Measurements from ENCODE around the gene CYP2W1. TPM values are rescaled to one million over a fixed set of nuclear protein-coding genes. Genes with fewer than 3 reads are reported as not detected.

The CYP2W1 gene
- total RNA-seq, 2 experiments from 2014 or later, result not detected

- Histone ChIP-seq H3K4me1 (ENCODE audit: insufficient read depth, low read length) (peaks cover 67% of the 10 kb centered on the region), H3K36me3 (ENCODE audit: insufficient read depth, low read length) (no peaks in the 10 kb centered on the region), H3K4me3 (ENCODE audit: low read length) (peak overlapping the region; percentile 42), H3K27ac (ENCODE audit: low read depth in 1 of 2, low read length in 2 of 2) (peak overlapping the region in 1 of 2 donors; percentile 23), H3K9me3 (ENCODE audit: control insufficient read depth in 1 of 2, insufficient read depth in 1 of 2, low read length in 2 of 2) (peaks cover 0 to 9% of the 10 kb centered on the region in 2 experiments), H3K27me3 (ENCODE audit: control insufficient read depth in 1 of 2, insufficient read depth in 2 of 2, low read length in 2 of 2) (no peaks in the 10 kb centered on the region)
- peak; percentile 33 to 85 (median 57) for DNase-seq
- no peaks in the 10 kb centered on the region for H3K9me3 Mint-ChIP-seq
- H3K4me1 Mint-ChIP-seq (ENCODE audit: low read depth), result peaks cover 52% of the 10 kb centered on the region
- TF ChIP-seq CTCF (IDR thresholded peaks at IDR 0.05), result no peak
- ChIA-PET POLR2A (interaction anchor here (0.6 to 1.1 kb wide), 2 partner anchors 14 to 16 kb away, joined by 3 to 4 read pairs; partner anchors contain the start of gene GPR146), CTCF (interaction anchor here (1.1 to 1.2 kb wide), 2 partner anchors 15 to 36 kb away, joined by 3 to 4 read pairs; partner anchors contain the start of gene GPR146)
- ATAC-seq (ENCODE audit: poor library complexity), result peak; percentile 66
- H3K4me3 Mint-ChIP-seq, result peak overlapping the region; percentile 93
- no peaks in the 10 kb centered on the region for H3K27me3 Mint-ChIP-seq
- peaks cover 20% of the 10 kb centered on the region for H3K36me3 Mint-ChIP-seq (ENCODE audit: low read depth)
- peak overlapping the region; percentile 84 for H3K27ac Mint-ChIP-seq
- intact Hi-C loops (cut with DNase I, micrococcal nuclease), result no loop called here
Measured at GRCh38 chr7:1028775-1029636, 46.0 kb downstream of the CYP2W1 start.

GRCh38 chr7:1029637-1030443 is 46.9 kb downstream of the CYP2W1 start:
- Histone ChIP-seq H3K27ac (ENCODE audit: low read depth in 1 of 2, low read length in 2 of 2) (no peak overlapping the region), H3K36me3 (ENCODE audit: insufficient read depth, low read length) (no peaks in the 10 kb centered on the region), H3K9me3 (ENCODE audit: control insufficient read depth in 1 of 2, insufficient read depth in 1 of 2, low read length in 2 of 2) (peaks cover 0 to 9% of the 10 kb centered on the region in 2 experiments), H3K4me1 (ENCODE audit: insufficient read depth, low read length) (peaks cover 74% of the 10 kb centered on the region), H3K27me3 (ENCODE audit: control insufficient read depth in 1 of 2, insufficient read depth in 2 of 2, low read length in 2 of 2) (no peaks in the 10 kb centered on the region), H3K4me3 (ENCODE audit: low read length) (no peak overlapping the region)
- intact Hi-C loops (cut with DNase I, micrococcal nuclease), result no loop called here
- Mint-ChIP-seq H3K4me1 (ENCODE audit: low read depth) (peaks cover 58% of the 10 kb centered on the region), H3K36me3 (ENCODE audit: low read depth) (peaks cover 16% of the 10 kb centered on the region), H3K27ac (peak overlapping the region; percentile 72), H3K4me3 (peak overlapping the region; percentile 93), H3K27me3 (no peaks in the 10 kb centered on the region), H3K9me3 (no peaks in the 10 kb centered on the region)
- no peak for TF ChIP-seq CTCF (IDR thresholded peaks at IDR 0.05)
- POLR2A ChIA-PET, result interaction anchor here (0.6 kb wide), 1 partner anchor 13 kb away, joined by 4 read pairs; no protein-coding TSS in a partner anchor
- CTCF ChIA-PET, result interaction anchor here (1.1 to 1.2 kb wide), 2 partner anchors 15 to 37 kb away, joined by 3 to 4 read pairs; partner anchors contain the start of gene GPR146
- no peak for ATAC-seq (ENCODE audit: poor library complexity)
- DNase-seq, result peak in 1 of 14 experiments; percentile 24

- no peaks in the 10 kb centered on the region for H3K27me3 ChIP-seq (ENCODE audit: control insufficient read depth in 1 of 2, insufficient read depth in 2 of 2, low read length in 2 of 2)
- H3K4me3 ChIP-seq (ENCODE audit: low read length), result no peak overlapping the region
- DNase-seq, result no peak
- CTCF ChIA-PET, result no interaction called here
- TF ChIP-seq CTCF (IDR thresholded peaks at IDR 0.05), result no peak
- no peaks in the 10 kb centered on the region for H3K36me3 ChIP-seq (ENCODE audit: insufficient read depth, low read length)
- peaks cover 0 to 9% of the 10 kb centered on the region in 2 experiments for H3K9me3 ChIP-seq (ENCODE audit: control insufficient read depth in 1 of 2, insufficient read depth in 1 of 2, low read length in 2 of 2)
- peaks cover 62% of the 10 kb centered on the region for H3K4me1 Mint-ChIP-seq (ENCODE audit: low read depth)
- H3K27ac ChIP-seq (ENCODE audit: low read depth in 1 of 2, low read length in 2 of 2), result no peak overlapping the region
- H3K9me3 Mint-ChIP-seq, result no peaks in the 10 kb centered on the region
- peaks cover 16% of the 10 kb centered on the region for H3K36me3 Mint-ChIP-seq (ENCODE audit: low read depth)
- H3K4me3 Mint-ChIP-seq, result peak overlapping the region; percentile 70
- peaks cover 75% of the 10 kb centered on the region for H3K4me1 ChIP-seq (ENCODE audit: insufficient read depth, low read length)
- H3K27me3 Mint-ChIP-seq, result no peaks in the 10 kb centered on the region
- peak overlapping the region; percentile 72 for H3K27ac Mint-ChIP-seq
- ATAC-seq (ENCODE audit: poor library complexity), result no peak
- intact Hi-C loops (cut with DNase I, micrococcal nuclease), result no loop called here
- POLR2A ChIA-PET, result interaction anchor here (0.5 kb wide), 1 partner anchor 372 kb away, joined by 3 read pairs; no protein-coding TSS in a partner anchor
Measured at GRCh38 chr7:1030444-1031070, 47.6 kb downstream of the CYP2W1 start.

Data from CD4-positive, alpha-beta T cell (primary cell).